SK-N-SH (cell line): Measurements from ENCODE around the gene MCF2L. TPM values are rescaled to one million over a fixed set of nuclear protein-coding genes. Genes with fewer than 3 reads are reported as not detected.

ENCODE experiments used
- CTCF ChIA-PET: fragments of 300-600, 350-600 bp; formaldehyde crosslinking; extraction: SDS; loops from one replicate; lab custom pipeline; 2021; lab: Yijun Ruan, JAX
- POLR2A ChIA-PET: fragments of 350-600 bp; sonication (Branson Sonifier 250); formaldehyde crosslinking; extraction: SDS; loops from one replicate; lab custom pipeline; 2020; ENCODE audit warnings: antibody characterized with exemption, inconsistent platforms; lab: Yijun Ruan, JAX
- DNase-seq: peaks from one replicate; pipeline ENCODE4 v3.0.0; 2012
- H2AFZ ChIP-seq: fragments of 200-600 bp; sonication (generic); 2 replicates; pipeline ENCODE4 v1.8.1; 2016; ENCODE audit warnings: antibody characterized with exemption, mild to moderate bottlenecking, low read depth
- H3F3A ChIP-seq: fragments of 200-600 bp; sonication (generic); replicated peaks from 2 replicates; pipeline ENCODE3; 2016; ENCODE audit warnings: antibody characterized with exemption, mild to moderate bottlenecking; ENCODE audit not compliant: insufficient read depth
- H3K27ac ChIP-seq, 2 experiments: fragments of 200-500 bp in 1 of 2; fragments of 200-600 bp in 1 of 2; sonication (Bioruptor generic) in 1 of 2; sonication (generic), shearing (Covaris generic) in 1 of 2; 2 replicates each; pipeline versions ENCODE4 v1.5.1 to v1.6.1; 2014 to 2016; ENCODE audit warnings: low read depth in 2 of 2, inconsistent platforms in 1 of 2, low read length in 1 of 2, mild to moderate bottlenecking in 1 of 2, mixed read lengths in 1 of 2
- H3K27me3 ChIP-seq: fragments of 200-600 bp; sonication (generic), shearing (Covaris generic); 2 replicates; pipeline ENCODE4 v1.6.1; 2016; ENCODE audit warnings: mixed run types; ENCODE audit not compliant: insufficient read depth
- H3K36me3 ChIP-seq, 2 experiments: fragments of 200-500 bp in 1 of 2; fragments of 200-600 bp in 1 of 2; sonication (Bioruptor generic) in 1 of 2; sonication (generic) in 1 of 2; replicated peaks in 1 of 2; 2 replicates each; pipeline versions ENCODE3 to v1.5.1; 2014 to 2016; ENCODE audit warnings: low read length in 1 of 2, mild to moderate bottlenecking in 1 of 2; ENCODE audit not compliant: insufficient read depth in 2 of 2, control insufficient read depth in 1 of 2
- H3K4me1 ChIP-seq, 2 experiments: fragments of 200-500 bp in 1 of 2; fragments of 200-600 bp in 1 of 2; sonication (Bioruptor generic) in 1 of 2; sonication (generic), shearing (Covaris generic) in 1 of 2; 2 replicates each; pipeline versions ENCODE4 v1.5.1 to v1.6.1; 2014 to 2016; ENCODE audit warnings: low read depth in 1 of 2, low read length in 1 of 2, mixed run types in 1 of 2; ENCODE audit not compliant: insufficient read depth in 2 of 2, control insufficient read depth in 1 of 2
- H3K4me2 ChIP-seq: fragments of 200-600 bp; sonication (generic), shearing (Covaris generic); 2 replicates; pipeline ENCODE4 v1.6.1; 2017; ENCODE audit warnings: mixed run types
- H3K4me3 ChIP-seq, 2 experiments: fragments of 200-500 bp in 1 of 2; fragments of 200-600 bp in 1 of 2; sonication (Bioruptor generic) in 1 of 2; sonication (generic), shearing (Covaris generic) in 1 of 2; 2 replicates each; pipeline versions ENCODE4 v1.5.1 to v1.8.1; 2014 to 2016; ENCODE audit warnings: low read depth in 2 of 2, inconsistent platforms in 1 of 2, low read length in 1 of 2, mild to moderate bottlenecking in 1 of 2, mixed read lengths in 1 of 2, moderate library complexity in 1 of 2
- H3K79me2 ChIP-seq: fragments of 200-600 bp; sonication (generic); 2 replicates; pipeline ENCODE4 v1.8.1; 2017; ENCODE audit warnings: mild to moderate bottlenecking; ENCODE audit not compliant: insufficient read depth
- H3K9ac ChIP-seq: fragments of 200-600 bp; sonication (generic); 2 replicates; pipeline ENCODE4 v1.6.1; 2017; ENCODE audit warnings: mixed run types
- H3K9me2 ChIP-seq: fragments of 200-600 bp; sonication (generic); 2 replicates; pipeline ENCODE4 v1.6.1; 2017; ENCODE audit warnings: mixed run types
- H3K9me3 ChIP-seq: fragments of 200-600 bp; sonication (generic); 2 replicates; pipeline ENCODE4 v1.6.1; 2017; ENCODE audit warnings: mixed run types, mild to moderate bottlenecking, moderate library complexity
- H4K20me1 ChIP-seq: fragments of 200-600 bp; sonication (generic); 2 replicates; pipeline ENCODE4 v1.6.1; 2017; ENCODE audit warnings: mild to moderate bottlenecking, mixed run types; ENCODE audit not compliant: insufficient read depth
- CHD2 ChIP-seq: fragments of 150-350 bp; IDR thresholded peaks from 2 replicates; pipeline ENCODE4 v1.6.1; 2018; ENCODE audit warnings: low read length; ENCODE audit not compliant: partially characterized antibody
- EP300 ChIP-seq, 2 experiments: IDR thresholded peaks; 2 replicates each; pipeline versions ENCODE4 v1.4.0 to v1.6.1; 2012; ENCODE audit warnings: borderline replicate concordance in 1 of 2, low read depth in 1 of 2, low read length in 1 of 2
- FOXM1 ChIP-seq: IDR thresholded peaks from 2 replicates; pipeline ENCODE4 v1.4.0; 2012; ENCODE audit warnings: low read depth, mild to moderate bottlenecking
- GABPA ChIP-seq: IDR thresholded peaks from 2 replicates; pipeline ENCODE4 v1.4.0; 2012; ENCODE audit warnings: low read depth, mild to moderate bottlenecking
- GATA2 ChIP-seq: sonication (generic); formaldehyde crosslinking; IDR thresholded peaks from 2 replicates; pipeline ENCODE4 v1.5.0; 2020; ENCODE audit warnings: mild to moderate bottlenecking, missing genetic modification reagents
- JUND ChIP-seq: IDR thresholded peaks from 2 replicates; pipeline ENCODE4 v1.4.0; 2012
- MEF2A ChIP-seq: IDR thresholded peaks from 2 replicates; pipeline ENCODE4 v1.4.0; 2012; ENCODE audit warnings: low read depth, borderline replicate concordance
- NRF1 ChIP-seq: IDR thresholded peaks from 2 replicates; pipeline ENCODE4 v1.6.1; 2012; ENCODE audit warnings: low read depth, mild to moderate bottlenecking, low read length
- POLR2AphosphoS5 ChIP-seq: IDR thresholded peaks from 2 replicates; pipeline ENCODE4 v1.6.1; 2012; ENCODE audit warnings: low read depth, low read length
- RFX5 ChIP-seq: IDR thresholded peaks from 2 replicates; pipeline ENCODE4 v1.6.1; 2012; ENCODE audit warnings: mild to moderate bottlenecking, improper control_type of control experiment, low read length
- RXRA ChIP-seq: IDR thresholded peaks from 2 replicates; pipeline ENCODE4 v1.4.0; 2012; ENCODE audit warnings: low read depth, mild to moderate bottlenecking, borderline replicate concordance
- SIN3A ChIP-seq: IDR thresholded peaks from 2 replicates; pipeline ENCODE4 v1.6.1; 2012; ENCODE audit warnings: low read depth, mild to moderate bottlenecking, low read length, moderate library complexity, borderline replicate concordance
- TEAD4 ChIP-seq: IDR thresholded peaks from 2 replicates; pipeline ENCODE4 v1.4.0; 2012; ENCODE audit warnings: mild to moderate bottlenecking, borderline replicate concordance; ENCODE audit not compliant: insufficient read depth
- WGBS: methylation state at CpG from one replicate; pipeline ENCODE4 v1.1.6; 2017; ENCODE audit warnings: low lambda C conversion rate; 5-methylcytosine and 5-hydroxymethylcytosine counted together
- polyA plus RNA-seq, 3 experiments: library from polyadenylated mRNA; depleted of rRNA; stranded (reverse); fragments of >200 nt; gene quantifications; 2 replicates each; pipeline ENCODE4 v1.2.3, GENCODE V29; 2012
- TF ChIP-seq, protein P1 (sequence below): fragments of 200-600 bp; sonication (generic); IDR thresholded peaks from 2 replicates; pipeline ENCODE4 v1.6.1; 2017; ENCODE audit warnings: antibody characterized with exemption, mild to moderate bottlenecking, moderate library complexity
- TF ChIP-seq, protein P2 (sequence below): IDR thresholded peaks from 2 replicates; pipeline ENCODE4 v1.4.0; 2012; ENCODE audit warnings: low read depth
- TF ChIP-seq, protein P3 (sequence below): fragments of 150-350 bp; IDR thresholded peaks from 2 replicates; pipeline ENCODE4 v1.6.1; 2017; ENCODE audit warnings: antibody characterized with exemption, low read length, low read depth, borderline replicate concordance

Gene MCF2L
- polyA plus RNA-seq, 1 of the 3 experiments (the other 2 are of a cell fraction): 0.56 TPM

DNA sequence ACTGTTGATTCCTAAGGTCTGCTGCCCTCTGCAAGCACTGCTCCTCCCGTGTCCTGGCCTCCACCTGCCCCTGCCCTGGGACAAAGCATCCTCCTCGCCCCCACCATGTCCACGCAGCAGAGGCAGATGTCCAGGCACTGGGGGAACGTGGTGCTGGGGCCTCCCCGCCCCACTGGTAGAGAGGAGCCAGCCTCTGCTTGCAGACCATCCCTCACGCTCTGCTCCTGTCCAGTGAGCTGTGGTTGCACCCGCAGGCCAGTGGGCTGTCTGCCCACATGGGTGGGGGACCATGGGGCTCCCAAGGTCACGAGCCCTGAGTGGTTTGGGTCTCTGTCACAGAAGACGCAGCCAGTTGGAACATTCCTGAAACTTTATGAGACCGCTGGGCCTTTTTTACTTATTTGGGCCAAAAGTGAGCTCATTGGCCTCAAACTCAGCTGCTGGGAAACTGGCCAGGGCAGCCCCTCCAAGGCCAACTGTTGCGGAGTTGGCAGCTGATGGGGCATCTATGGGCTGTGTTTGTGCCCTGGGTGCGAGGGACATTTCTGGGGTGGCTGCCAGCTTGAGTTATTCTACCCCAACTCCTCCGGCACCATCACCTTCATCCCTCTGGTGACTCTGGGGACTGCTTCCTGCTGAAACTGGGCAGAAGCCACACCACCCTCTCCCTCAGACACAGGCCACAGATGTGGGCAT is 71.7 kb downstream of the MCF2L start:
- WGBS: 48% methylated on average over 10 of the region's 13 CpGs
- Histone ChIP-seq H3K4me1 (no peaks in the 10 kb centered on the region; a peak in 1 of 4 replicates), H3K9me3 (no peaks in the 10 kb centered on the region), H3K27ac (no peak overlapping the region), H3K9me2 (no peaks in the 10 kb centered on the region), H3K79me2 (no peaks in the 10 kb centered on the region), H3F3A (no peaks in the 10 kb centered on the region), H3K27me3 (no peaks in the 10 kb centered on the region), H3K36me3 (no peaks in the 10 kb centered on the region), H4K20me1 (no peaks in the 10 kb centered on the region), H3K9ac (no peak overlapping the region), H3K4me2 (no peak overlapping the region), H2AFZ (no peak overlapping the region), H3K4me3 (no peak overlapping the region)
- CTCF ChIA-PET: interaction anchor here (1.2 to 1.6 kb wide), 2 partner anchors 9 to 12 kb away, joined by 3 to 11 read pairs; no protein-coding TSS in a partner anchor
- POLR2A ChIA-PET: no interaction called here
- TF ChIP-seq FOXM1 (no peak), RFX5 (no peak), SIN3A (no peak), EP300 (IDR thresholded peaks at IDR 0.05; ENCODE audit: borderline replicate concordance in 1 of 2, low read depth in 1 of 2, low read length in 1 of 2) (no peak), RXRA (no peak), CHD2 (no peak), NRF1 (no peak), POLR2AphosphoS5 (no peak), GATA2 (no peak), TEAD4 (no peak), GABPA (no peak), MEF2A (no peak), JUND (no peak)
- TF ChIP-seq, protein P1, sequence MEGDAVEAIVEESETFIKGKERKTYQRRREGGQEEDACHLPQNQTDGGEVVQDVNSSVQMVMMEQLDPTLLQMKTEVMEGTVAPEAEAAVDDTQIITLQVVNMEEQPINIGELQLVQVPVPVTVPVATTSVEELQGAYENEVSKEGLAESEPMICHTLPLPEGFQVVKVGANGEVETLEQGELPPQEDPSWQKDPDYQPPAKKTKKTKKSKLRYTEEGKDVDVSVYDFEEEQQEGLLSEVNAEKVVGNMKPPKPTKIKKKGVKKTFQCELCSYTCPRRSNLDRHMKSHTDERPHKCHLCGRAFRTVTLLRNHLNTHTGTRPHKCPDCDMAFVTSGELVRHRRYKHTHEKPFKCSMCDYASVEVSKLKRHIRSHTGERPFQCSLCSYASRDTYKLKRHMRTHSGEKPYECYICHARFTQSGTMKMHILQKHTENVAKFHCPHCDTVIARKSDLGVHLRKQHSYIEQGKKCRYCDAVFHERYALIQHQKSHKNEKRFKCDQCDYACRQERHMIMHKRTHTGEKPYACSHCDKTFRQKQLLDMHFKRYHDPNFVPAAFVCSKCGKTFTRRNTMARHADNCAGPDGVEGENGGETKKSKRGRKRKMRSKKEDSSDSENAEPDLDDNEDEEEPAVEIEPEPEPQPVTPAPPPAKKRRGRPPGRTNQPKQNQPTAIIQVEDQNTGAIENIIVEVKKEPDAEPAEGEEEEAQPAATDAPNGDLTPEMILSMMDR: no peak
- TF ChIP-seq, protein P2, sequence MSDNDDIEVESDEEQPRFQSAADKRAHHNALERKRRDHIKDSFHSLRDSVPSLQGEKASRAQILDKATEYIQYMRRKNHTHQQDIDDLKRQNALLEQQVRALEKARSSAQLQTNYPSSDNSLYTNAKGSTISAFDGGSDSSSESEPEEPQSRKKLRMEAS: no peak
- TF ChIP-seq, protein P3, sequence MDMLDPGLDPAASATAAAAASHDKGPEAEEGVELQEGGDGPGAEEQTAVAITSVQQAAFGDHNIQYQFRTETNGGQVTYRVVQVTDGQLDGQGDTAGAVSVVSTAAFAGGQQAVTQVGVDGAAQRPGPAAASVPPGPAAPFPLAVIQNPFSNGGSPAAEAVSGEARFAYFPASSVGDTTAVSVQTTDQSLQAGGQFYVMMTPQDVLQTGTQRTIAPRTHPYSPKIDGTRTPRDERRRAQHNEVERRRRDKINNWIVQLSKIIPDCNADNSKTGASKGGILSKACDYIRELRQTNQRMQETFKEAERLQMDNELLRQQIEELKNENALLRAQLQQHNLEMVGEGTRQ: no peak
- no peak for DNase-seq
